ENCODE measurements around the gene C1orf87. TPM values are rescaled to one million over a fixed set of nuclear protein-coding genes. Genes with fewer than 3 reads are reported as not detected.

The C1orf87 gene
- total RNA-seq, 1 experiment from 2014 or later, result 0.33 TPM

GRCh38 chr1:60049188-60049587 is 24.4 kb downstream of the C1orf87 start:
- no peak overlapping the region for H3K27ac Mint-ChIP-seq
- H3K9me3 Mint-ChIP-seq, result peaks cover 8 to 19% of the 10 kb centered on the region in 2 experiments; a peak in 3 of 5 replicates
- no peaks in the 10 kb centered on the region; the same call in 1 of the 2 replicates for H3K27me3 Mint-ChIP-seq (ENCODE audit: low read depth)
- H3K27ac ChIP-seq (ENCODE audit: insufficient read length, low read depth, low read length), result no peak overlapping the region
- H2AK5ac ChIP-seq (ENCODE audit: insufficient read length, low read length), result no peak overlapping the region
- no peak overlapping the region for H4K5ac ChIP-seq (ENCODE audit: insufficient read length, low read depth, low read length)
- H3K4me1 ChIP-seq (ENCODE audit: insufficient read depth, low read length), result no peaks in the 10 kb centered on the region
- H3K18ac ChIP-seq (ENCODE audit: insufficient read length, low read depth, low read length), result no peak overlapping the region
- H3K56ac ChIP-seq (ENCODE audit: insufficient read length, low read depth, low read length), result no peak overlapping the region
- H3K36me3 Mint-ChIP-seq (ENCODE audit: insufficient read depth in 1 of 3, low read depth in 3 of 3), result peaks cover 0 to 15% (median 0%) of the 10 kb centered on the region in 3 experiments; a peak in 3 of 7 replicates
- H3K4me2 ChIP-seq (ENCODE audit: insufficient read depth, insufficient read length, low read length), result no peak overlapping the region
- no peaks in the 10 kb centered on the region for H3K79me1 ChIP-seq (ENCODE audit: insufficient read depth, low read depth, low read length, poor library complexity, severe bottlenecking)
- H4K8ac ChIP-seq (replicated peaks; ENCODE audit: insufficient read length, low read depth, low read length), result no peak overlapping the region
- no peak overlapping the region for H2BK15ac ChIP-seq (ENCODE audit: low read depth, low read length)
- H4K91ac ChIP-seq (ENCODE audit: insufficient read length, low read depth, low read length), result no peak overlapping the region
- no peak for TF ChIP-seq CTCF (conservative IDR thresholded peaks at IDR 0.05)
- H3K14ac ChIP-seq (ENCODE audit: insufficient read depth, low read length), result no peak overlapping the region
- no peak overlapping the region for H2BK12ac ChIP-seq (ENCODE audit: insufficient read length, low read depth, low read length)
- no peak overlapping the region for H3K4ac ChIP-seq (ENCODE audit: low read depth, low read length)
- no peaks in the 10 kb centered on the region; a peak in 1 of 4 replicates for H3K4me1 Mint-ChIP-seq
- no peaks in the 10 kb centered on the region for H3K79me2 ChIP-seq (ENCODE audit: insufficient read depth, low read length)
- H2BK20ac ChIP-seq (ENCODE audit: low read depth, low read length, poor library complexity, severe bottlenecking), result no peak overlapping the region
- no peaks in the 10 kb centered on the region for H3K9me3 ChIP-seq (ENCODE audit: control insufficient read depth, low read depth, low read length)
- H4K20me1 ChIP-seq (ENCODE audit: control insufficient read depth, insufficient read depth, insufficient read length), result no peaks in the 10 kb centered on the region
- H3K4me3 Mint-ChIP-seq, result no peak overlapping the region
- no peak overlapping the region for H3K9ac ChIP-seq (ENCODE audit: extremely low read depth, insufficient read length, low read length)
- H3K23ac ChIP-seq (ENCODE audit: insufficient read length, low read depth, low read length), result no peak overlapping the region
- no peak overlapping the region for H3T11ph ChIP-seq (ENCODE audit: low read length)
- H2BK5ac ChIP-seq (ENCODE audit: insufficient read length, low read length), result no peak overlapping the region
- H3K23me2 ChIP-seq (ENCODE audit: insufficient read length, low read depth, low read length, poor library complexity, severe bottlenecking), result no peaks in the 10 kb centered on the region
- no peak overlapping the region for H2AFZ ChIP-seq (ENCODE audit: low read length)
- H3K27me3 ChIP-seq (ENCODE audit: insufficient read depth, low read length), result no peaks in the 10 kb centered on the region
- no peak overlapping the region for H2BK120ac ChIP-seq (ENCODE audit: low read depth, low read length, poor library complexity, severe bottlenecking)
- DNase-seq, result no peak
